Muscle layer of colon (tissue), 2 donors: ENCODE measurements around the gene SORCS1.

ENCODE experiments used
- H3K27ac ChIP-seq: one replicate; pipeline ENCODE4 v1.7.0; 2013; ENCODE audit warnings: low read depth, mild to moderate bottlenecking, low read length, moderate library complexity
- H3K27me3 ChIP-seq, 2 donors: one replicate each; pipeline ENCODE4 v1.7.0; 2013; ENCODE audit warnings: low read length in 2 of 2, mild to moderate bottlenecking in 2 of 2; ENCODE audit not compliant: insufficient read depth in 2 of 2, control insufficient read depth in 1 of 2
- H3K36me3 ChIP-seq: one replicate; pipeline ENCODE4 v1.7.0; 2013; ENCODE audit warnings: mild to moderate bottlenecking, low read length; ENCODE audit not compliant: insufficient read depth
- H3K4me1 ChIP-seq: one replicate; pipeline ENCODE4 v1.7.0; 2013; ENCODE audit warnings: mild to moderate bottlenecking, low read length; ENCODE audit not compliant: insufficient read depth
- H3K4me3 ChIP-seq, 2 donors: one replicate each; pipeline ENCODE4 v1.7.0; 2013; ENCODE audit warnings: low read length in 2 of 2, low read depth in 1 of 2, mild to moderate bottlenecking in 1 of 2, moderate library complexity in 1 of 2
- H3K9ac ChIP-seq: one replicate; pipeline ENCODE4 v1.7.0; 2013; ENCODE audit warnings: low read length
- H3K9me3 ChIP-seq: one replicate; pipeline ENCODE4 v1.7.0; 2013; ENCODE audit warnings: mild to moderate bottlenecking, low read length
- donor health status: abdominal sarcoma.
- donor health status: Adenocarcinoma of cecum.

The SORCS1 gene

DNA sequence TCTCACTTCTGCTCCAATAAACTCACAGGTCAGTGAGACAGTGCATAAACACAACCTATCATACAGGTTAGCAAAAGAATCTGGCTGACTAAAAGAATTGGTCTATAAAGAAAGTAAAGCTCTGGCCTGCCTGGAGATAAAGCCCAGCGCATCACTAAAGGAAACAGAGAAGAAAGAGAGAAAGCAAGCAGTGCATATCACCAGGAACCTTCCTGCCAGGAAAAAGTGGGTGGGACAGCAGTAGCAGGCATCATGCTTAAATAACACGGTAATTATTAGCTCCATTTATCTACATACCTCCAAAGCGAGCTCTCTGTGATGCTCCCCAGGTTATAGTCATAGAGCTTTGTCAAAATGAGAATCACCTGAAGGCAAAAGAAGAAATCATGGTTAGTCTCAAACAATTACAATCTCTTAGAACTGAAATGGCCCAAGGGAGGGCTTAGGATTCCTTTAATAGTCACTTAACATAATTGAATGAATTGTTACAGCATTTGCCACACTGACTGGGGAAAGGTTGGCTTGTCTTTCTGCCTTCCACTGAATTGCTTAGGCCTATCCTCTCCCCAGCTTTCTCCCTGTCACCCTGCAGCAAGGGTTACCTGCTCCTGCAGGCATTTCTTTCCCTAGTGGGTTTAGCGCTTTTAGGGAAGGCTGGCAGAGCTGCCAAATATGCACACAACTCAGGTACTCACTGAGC, 208.1 kb downstream of the SORCS1 start:
- Histone ChIP-seq H3K9ac (no peak overlapping the region), H3K4me1 (peaks cover 14% of the 10 kb centered on the region), H3K27ac (no peak overlapping the region), H3K4me3 (no peak overlapping the region), H3K27me3 (no peaks in the 10 kb centered on the region), H3K9me3 (no peaks in the 10 kb centered on the region), H3K36me3 (no peaks in the 10 kb centered on the region)

DNA sequence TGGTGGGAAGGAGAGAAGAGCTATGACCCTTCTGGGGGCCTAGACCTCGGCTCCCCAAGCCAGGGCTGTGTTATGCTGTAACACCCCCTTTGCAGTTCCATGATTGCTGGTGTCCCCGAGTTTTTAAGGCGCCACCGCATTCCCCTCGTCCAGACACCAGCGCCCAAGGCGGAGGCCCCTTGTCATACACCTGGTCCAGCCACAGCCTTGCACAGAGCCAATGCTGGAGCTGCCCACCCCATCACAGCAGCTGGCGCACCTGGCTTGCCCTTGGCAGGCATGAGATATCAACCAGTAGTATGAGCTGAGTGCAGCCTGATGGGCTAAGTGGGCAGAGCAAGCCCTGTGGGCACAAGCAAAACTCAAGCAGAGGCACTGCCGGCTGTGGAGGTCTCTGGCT, 209.4 kb downstream of the SORCS1 start:
- Histone ChIP-seq H3K9ac (no peak overlapping the region), H3K4me3 (no peak overlapping the region), H3K4me1 (peaks cover 14% of the 10 kb centered on the region), H3K27ac (no peak overlapping the region), H3K36me3 (no peaks in the 10 kb centered on the region), H3K27me3 (no peaks in the 10 kb centered on the region), H3K9me3 (no peaks in the 10 kb centered on the region)

DNA sequence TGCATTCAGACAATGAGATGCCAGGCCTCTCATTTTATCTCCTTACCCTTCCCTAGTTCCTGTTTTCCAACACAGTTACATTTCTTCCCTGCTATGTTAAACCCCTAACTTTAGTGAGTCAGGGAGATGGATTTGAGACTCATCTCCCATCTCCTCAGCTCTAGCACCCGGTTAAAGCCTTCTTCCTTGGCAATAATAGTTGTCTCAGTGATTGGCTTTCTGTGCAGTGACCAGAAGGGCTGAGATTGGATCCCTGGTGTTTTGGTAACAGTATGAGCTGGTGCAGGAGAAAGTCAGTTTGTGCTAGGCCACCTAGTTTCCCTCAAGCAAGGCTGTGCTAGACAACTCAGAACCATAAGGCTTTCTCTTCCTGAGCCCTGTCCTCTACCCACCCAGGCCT, 212.5 kb downstream of the SORCS1 start:
- no peak overlapping the region for H3K4me3 ChIP-seq
- no peaks in the 10 kb centered on the region for H3K36me3 ChIP-seq
- no peaks in the 10 kb centered on the region for H3K27me3 ChIP-seq
- H3K9ac ChIP-seq: no peak overlapping the region
- no peaks in the 10 kb centered on the region for H3K4me1 ChIP-seq
- no peak overlapping the region for H3K27ac ChIP-seq
- no peaks in the 10 kb centered on the region for H3K9me3 ChIP-seq

DNA sequence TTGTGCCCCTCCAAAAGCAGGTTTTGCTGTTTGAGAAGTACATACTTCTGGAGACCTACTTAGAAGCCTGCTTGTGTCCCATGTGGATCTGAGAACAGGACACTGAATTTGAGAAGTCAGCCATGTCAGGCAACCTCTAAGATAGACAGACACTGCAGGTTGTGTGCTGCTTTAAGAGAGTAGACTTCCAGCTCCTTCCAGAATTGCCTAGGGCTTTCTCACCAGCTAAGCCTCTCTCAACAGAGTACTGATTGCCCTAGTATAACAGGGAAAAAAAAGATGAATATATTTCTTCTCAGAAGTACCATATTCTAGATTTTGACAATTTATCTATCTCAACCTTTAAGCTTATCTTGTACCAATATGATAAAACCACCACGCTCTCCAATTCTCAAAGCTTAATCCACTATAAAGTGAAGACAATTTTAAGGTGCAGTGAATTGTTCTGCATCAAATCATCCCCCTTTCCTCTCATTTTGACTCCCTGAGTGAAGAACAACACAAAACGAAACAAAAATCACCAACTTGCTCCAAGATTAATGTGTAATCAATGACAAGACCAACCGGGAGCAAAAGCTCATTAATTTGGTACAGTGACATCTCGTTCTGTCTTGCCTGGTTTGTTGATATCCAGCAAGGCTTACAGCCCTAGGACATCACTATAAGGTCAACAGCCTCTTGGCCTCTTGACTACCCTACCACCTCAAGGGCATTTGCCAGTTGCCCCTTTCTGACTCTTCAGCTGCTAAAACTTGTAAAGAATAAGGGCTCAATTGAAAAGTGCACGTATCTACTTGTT, 214.6 kb downstream of the SORCS1 start:
- no peaks in the 10 kb centered on the region for H3K4me1 ChIP-seq
- no peak overlapping the region for H3K4me3 ChIP-seq
- no peak overlapping the region for H3K27ac ChIP-seq
- H3K36me3 ChIP-seq: no peaks in the 10 kb centered on the region
- no peaks in the 10 kb centered on the region for H3K9me3 ChIP-seq
- no peak overlapping the region for H3K9ac ChIP-seq
- no peaks in the 10 kb centered on the region for H3K27me3 ChIP-seq

DNA sequence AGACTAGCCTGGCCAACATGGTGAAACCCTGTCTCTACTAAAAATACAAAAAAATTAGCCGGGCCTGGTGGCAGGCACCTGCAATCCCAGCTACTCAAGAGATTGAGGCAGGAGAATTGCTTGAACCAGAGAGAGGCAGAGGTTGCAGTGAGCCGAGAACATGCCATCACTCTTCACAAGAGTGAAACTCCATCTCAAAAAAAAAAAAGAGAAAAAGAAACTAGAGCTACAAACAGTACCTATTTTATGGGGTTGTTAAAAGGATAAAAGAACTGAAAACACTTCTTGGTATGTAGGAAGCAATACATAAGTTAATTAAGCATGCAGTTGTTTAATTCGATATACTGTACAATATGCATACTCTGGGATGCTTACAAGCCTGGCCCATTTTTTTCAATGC, 216.9 kb downstream of the SORCS1 start:
- Histone ChIP-seq H3K27me3 (no peaks in the 10 kb centered on the region), H3K4me1 (no peaks in the 10 kb centered on the region)

DNA sequence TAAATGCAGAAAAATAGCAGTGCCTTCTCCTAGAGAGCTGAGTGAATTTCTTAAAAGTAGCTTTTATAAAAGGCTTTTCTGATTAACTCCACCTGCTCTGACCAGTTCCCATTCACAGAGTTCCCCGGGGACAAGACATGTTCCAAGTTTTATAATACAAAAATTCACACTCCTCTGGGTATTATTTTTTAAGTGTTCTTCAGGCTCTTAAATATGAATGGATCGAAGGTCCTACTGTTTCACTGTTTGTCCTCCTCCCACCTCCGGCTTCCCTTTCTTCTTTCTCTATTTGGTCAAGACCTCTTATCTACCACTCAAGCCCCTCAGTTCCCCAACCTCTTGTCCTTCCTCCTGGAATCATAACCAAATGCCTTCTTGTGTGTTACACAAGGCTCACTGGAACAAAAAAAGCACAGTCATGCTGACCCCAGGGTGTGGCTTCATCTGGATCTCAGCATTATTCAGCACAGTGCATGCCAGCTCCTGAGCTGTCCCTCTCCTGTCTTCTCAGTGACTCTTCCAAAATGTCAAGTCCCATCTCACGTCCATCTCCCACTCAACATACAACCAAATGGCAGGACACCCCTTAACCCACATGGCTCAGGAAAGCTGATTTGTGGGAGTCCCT, 222.4 kb downstream of the SORCS1 start:
- no peaks in the 10 kb centered on the region for H3K9me3 ChIP-seq
- H3K27ac ChIP-seq: no peak overlapping the region
- H3K4me1 ChIP-seq: no peaks in the 10 kb centered on the region
- H3K9ac ChIP-seq: no peak overlapping the region
- H3K36me3 ChIP-seq: no peaks in the 10 kb centered on the region
- no peak overlapping the region for H3K4me3 ChIP-seq
- no peaks in the 10 kb centered on the region for H3K27me3 ChIP-seq

More for the DNA sequence above, 216.9 kb downstream of the SORCS1 start:
- Histone ChIP-seq H3K9me3 (no peaks in the 10 kb centered on the region), H3K27ac (no peak overlapping the region), H3K4me3 (no peak overlapping the region), H3K36me3 (no peaks in the 10 kb centered on the region), H3K9ac (no peak overlapping the region)

DNA sequence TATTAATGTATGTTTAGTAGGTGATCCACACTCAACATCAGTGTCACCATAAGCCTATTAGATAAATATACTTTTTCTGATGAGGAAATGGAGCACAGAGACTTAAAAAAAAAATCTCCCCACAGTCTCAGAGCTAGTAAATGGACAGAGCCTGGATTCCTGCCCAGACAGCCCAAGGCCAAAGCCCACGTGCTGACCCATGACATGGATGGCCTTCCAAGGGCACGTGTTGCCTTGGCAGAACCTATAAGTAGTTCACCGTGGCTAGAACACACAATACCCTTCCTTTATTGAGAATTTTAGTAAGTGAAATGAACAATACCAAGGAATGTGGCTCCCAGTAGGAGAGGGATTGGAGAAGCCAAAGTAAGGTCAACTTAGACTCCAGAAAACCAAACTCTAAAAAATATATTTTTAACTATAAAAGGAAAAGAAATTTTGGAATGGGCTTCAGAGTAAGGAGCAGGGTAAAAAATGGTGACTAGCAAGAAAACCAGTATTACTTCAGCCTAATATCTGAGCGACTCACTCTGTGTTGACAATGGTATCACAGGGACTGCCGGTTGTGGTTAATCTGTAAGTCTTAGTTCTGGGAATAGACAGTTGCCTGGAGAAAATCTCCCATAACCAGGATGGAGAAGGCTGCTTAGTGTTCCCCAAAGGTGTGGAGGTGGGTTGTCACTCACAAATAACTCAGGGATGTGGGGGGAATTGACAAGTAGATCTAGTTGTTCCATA, 223.0 kb downstream of the SORCS1 start:
- Histone ChIP-seq H3K4me3 (no peak overlapping the region), H3K27ac (no peak overlapping the region), H3K9me3 (no peaks in the 10 kb centered on the region), H3K9ac (no peak overlapping the region), H3K27me3 (no peaks in the 10 kb centered on the region), H3K36me3 (no peaks in the 10 kb centered on the region), H3K4me1 (no peaks in the 10 kb centered on the region)

DNA sequence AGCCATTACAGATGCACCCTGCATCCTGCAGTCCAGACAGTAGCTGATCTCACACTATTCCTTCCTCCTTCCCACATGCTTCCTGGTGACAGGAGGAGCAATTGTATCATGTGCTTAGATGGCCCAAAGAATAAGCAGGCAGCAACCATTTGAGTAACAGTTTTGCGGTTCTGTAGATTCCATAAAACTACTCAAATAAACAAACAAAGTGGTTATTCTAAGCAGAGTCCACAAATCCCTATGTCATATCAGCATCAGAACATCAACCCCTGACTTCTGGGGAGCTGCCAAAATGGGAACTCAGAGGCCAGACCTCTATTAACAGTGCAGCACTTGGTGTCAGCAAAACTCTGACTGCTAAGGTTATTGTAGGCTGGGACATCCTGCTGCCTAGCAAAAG, 226.0 kb downstream of the SORCS1 start:
- Histone ChIP-seq H3K9ac (no peak overlapping the region), H3K27me3 (no peaks in the 10 kb centered on the region), H3K4me1 (no peaks in the 10 kb centered on the region), H3K27ac (no peak overlapping the region), H3K9me3 (no peaks in the 10 kb centered on the region), H3K4me3 (no peak overlapping the region), H3K36me3 (no peaks in the 10 kb centered on the region)

DNA sequence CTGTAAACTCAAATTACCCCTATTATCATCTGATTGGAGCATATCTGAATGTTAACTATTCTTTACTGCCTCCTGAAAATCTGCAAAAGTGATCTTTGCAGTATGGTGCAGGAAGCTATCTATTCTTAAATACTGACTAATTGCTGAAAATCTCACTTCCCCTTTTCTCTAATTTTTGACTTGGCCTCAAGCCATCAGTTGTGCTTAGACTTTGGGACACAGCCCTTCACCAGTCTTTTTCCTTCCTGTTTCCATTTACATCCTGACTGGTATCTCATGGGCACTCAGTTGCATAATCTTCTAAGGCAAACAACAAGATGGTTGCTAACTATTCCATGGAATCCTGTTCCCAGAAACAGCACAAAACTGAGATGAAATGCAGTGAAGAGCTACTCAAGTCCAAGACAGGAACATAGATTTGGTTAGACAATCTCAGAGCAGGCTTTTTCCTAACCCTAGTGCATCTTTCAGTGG, 228.5 kb downstream of the SORCS1 start:
- H3K4me1 ChIP-seq: no peaks in the 10 kb centered on the region
- no peak overlapping the region for H3K9ac ChIP-seq
- H3K27me3 ChIP-seq: no peaks in the 10 kb centered on the region
- no peak overlapping the region for H3K4me3 ChIP-seq
- H3K27ac ChIP-seq: no peak overlapping the region
- no peaks in the 10 kb centered on the region for H3K36me3 ChIP-seq
- no peaks in the 10 kb centered on the region for H3K9me3 ChIP-seq

DNA sequence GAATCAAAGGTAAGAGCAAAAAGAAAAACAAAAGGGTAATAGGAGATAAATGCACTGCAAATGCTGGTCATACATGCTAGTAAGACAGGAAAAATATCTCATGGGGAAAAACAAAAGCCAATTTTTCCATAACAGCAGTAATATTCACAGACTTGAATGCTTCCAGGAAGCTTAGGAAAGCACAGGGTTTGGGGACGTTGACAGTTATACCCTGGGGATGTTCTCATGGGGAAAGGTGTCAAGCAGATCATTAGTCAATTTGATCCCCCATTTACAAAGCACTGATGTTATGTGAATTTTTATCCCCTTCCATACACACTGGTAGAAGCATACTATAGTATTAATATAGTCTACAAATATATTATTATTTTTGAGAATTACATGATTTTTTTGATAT, 232.7 kb downstream of the SORCS1 start:
- Histone ChIP-seq H3K36me3 (no peaks in the 10 kb centered on the region), H3K9ac (no peak overlapping the region), H3K27ac (no peak overlapping the region), H3K27me3 (no peaks in the 10 kb centered on the region), H3K4me3 (no peak overlapping the region), H3K9me3 (no peaks in the 10 kb centered on the region), H3K4me1 (no peaks in the 10 kb centered on the region)

DNA sequence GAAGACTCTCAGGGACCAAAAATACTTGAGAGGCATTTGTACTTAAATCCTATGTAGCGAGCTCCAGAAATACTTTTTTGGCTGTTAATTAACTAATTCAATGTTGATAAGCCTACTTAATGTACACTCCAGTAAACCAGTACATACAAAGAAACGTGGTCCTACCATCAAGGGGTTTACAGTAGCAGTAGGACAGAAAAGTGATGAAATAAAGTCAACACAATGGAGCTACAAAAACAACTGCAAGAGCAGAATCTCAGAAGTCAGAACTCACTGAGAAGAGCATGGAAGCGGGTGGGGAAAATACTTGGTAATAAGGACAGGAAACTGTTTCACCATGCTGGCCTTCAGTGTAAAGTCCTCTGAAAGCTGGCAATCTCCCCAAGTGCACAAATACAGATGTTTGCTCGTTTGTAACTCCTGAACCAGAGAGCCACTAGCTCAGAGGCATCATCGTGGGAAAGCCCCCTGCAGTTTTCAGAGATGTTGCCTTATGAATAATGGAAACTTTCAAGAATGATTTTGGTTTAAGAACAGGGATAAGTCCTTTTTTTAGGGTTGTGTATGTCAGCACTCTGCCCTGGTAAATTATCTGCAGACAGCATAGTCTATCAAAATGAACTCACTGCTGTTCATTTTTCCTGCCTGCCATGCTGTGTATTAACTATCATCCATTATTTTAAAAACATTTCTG, 233.2 kb downstream of the SORCS1 start:
- H3K4me3 ChIP-seq: no peak overlapping the region
- H3K9ac ChIP-seq: no peak overlapping the region
- H3K4me1 ChIP-seq: no peaks in the 10 kb centered on the region
- no peaks in the 10 kb centered on the region for H3K27me3 ChIP-seq
- no peaks in the 10 kb centered on the region for H3K9me3 ChIP-seq
- no peaks in the 10 kb centered on the region for H3K36me3 ChIP-seq
- no peak overlapping the region for H3K27ac ChIP-seq
